OCI-LY1 (cell line): Measurements from ENCODE around the gene FAM168A.
A peak's percentile ranks its signal among the peaks of the same experiment; 100 is the strongest.

Source experiments
- H2AFZ ChIP-seq: fragments of 200-600 bp; sonication (generic), shearing (Covaris generic); 2 replicates; pipeline ENCODE4 v1.6.0; 2014; ENCODE audit warnings: antibody characterized with exemption, mild to moderate bottlenecking, low read length
- H3F3A ChIP-seq: fragments of 200-600 bp; sonication (generic), shearing (Covaris generic); 2 replicates; pipeline ENCODE4 v1.6.0; 2014; ENCODE audit warnings: mild to moderate bottlenecking, antibody characterized with exemption, low read length, moderate library complexity; ENCODE audit not compliant: insufficient read depth
- H3K27ac ChIP-seq: fragments of 200-600 bp; sonication (generic); 2 replicates; pipeline ENCODE4 v1.5.1; 2014; ENCODE audit warnings: low read length, mixed run types, mild to moderate bottlenecking, low read depth; ENCODE audit not compliant: poor library complexity, severe bottlenecking
- H3K27me3 ChIP-seq: fragments of 200-600 bp; sonication (generic); 2 replicates; pipeline ENCODE4 v1.6.0; 2014; ENCODE audit warnings: antibody characterized with exemption, mild to moderate bottlenecking, low read length, moderate library complexity; ENCODE audit not compliant: insufficient read depth
- H3K36me3 ChIP-seq: fragments of 200-600 bp; sonication (generic); 2 replicates; pipeline ENCODE4 v1.6.1; 2014; ENCODE audit warnings: mild to moderate bottlenecking, antibody characterized with exemption, low read length, moderate library complexity, mixed read lengths; ENCODE audit not compliant: insufficient read depth
- H3K4me1 ChIP-seq: fragments of 200-600 bp; sonication (generic); 2 replicates; pipeline ENCODE4 v1.5.1; 2014; ENCODE audit warnings: mild to moderate bottlenecking, low read length, moderate library complexity; ENCODE audit not compliant: insufficient read depth, severe bottlenecking
- H3K4me2 ChIP-seq: fragments of 200-600 bp; sonication (generic), shearing (Covaris generic); 2 replicates; pipeline ENCODE4 v1.6.1; 2014; ENCODE audit warnings: low read length
- H3K4me3 ChIP-seq: fragments of 200-600 bp; sonication (generic); 2 replicates; pipeline ENCODE4 v1.5.1; 2014; ENCODE audit warnings: low read length, low read depth, mild to moderate bottlenecking, mixed read lengths; ENCODE audit not compliant: poor library complexity, severe bottlenecking
- H3K79me2 ChIP-seq: fragments of 200-600 bp; shearing (Covaris generic); 2 replicates; pipeline ENCODE4 v1.6.1; 2016; ENCODE audit warnings: mixed run types, low read length, mixed read lengths; ENCODE audit not compliant: insufficient read depth
- H3K9ac ChIP-seq: fragments of 200-600 bp; sonication (generic), shearing (Covaris generic); 2 replicates; pipeline ENCODE4 v1.6.1; 2014; ENCODE audit warnings: mild to moderate bottlenecking, low read length, mixed read lengths
- H3K9me2 ChIP-seq: fragments of 200-600 bp; sonication (generic), shearing (Covaris generic); 2 replicates; pipeline ENCODE4 v1.6.1; 2014; ENCODE audit warnings: low read depth, mild to moderate bottlenecking, low read length, mixed read lengths
- H3K9me3 ChIP-seq: fragments of 200-600 bp; shearing (Covaris generic); 2 replicates; pipeline ENCODE4 v1.6.1; 2014; ENCODE audit warnings: low read length, mixed read lengths
- H4K20me1 ChIP-seq: fragments of 200-600 bp; sonication (generic), shearing (Covaris generic); 2 replicates; pipeline ENCODE4 v1.6.0; 2016; ENCODE audit warnings: mild to moderate bottlenecking, low read length; ENCODE audit not compliant: insufficient read depth
- EZH2 ChIP-seq: fragments of 200-600 bp; sonication (generic), shearing (Covaris generic); IDR thresholded peaks from 2 replicates; pipeline ENCODE4 v1.8.0; 2017; ENCODE audit warnings: borderline replicate concordance, mixed run types, mild to moderate bottlenecking, antibody characterized with exemption, low read length, moderate library complexity, mixed read lengths
- TF ChIP-seq, protein P1 (sequence below): fragments of 200-600 bp; sonication (generic), shearing (Covaris generic); IDR thresholded peaks from 2 replicates; pipeline ENCODE4 v1.5.1; 2017; ENCODE audit warnings: mild to moderate bottlenecking, antibody characterized with exemption, low read length, moderate library complexity, mixed read lengths

Gene FAM168A

DNA sequence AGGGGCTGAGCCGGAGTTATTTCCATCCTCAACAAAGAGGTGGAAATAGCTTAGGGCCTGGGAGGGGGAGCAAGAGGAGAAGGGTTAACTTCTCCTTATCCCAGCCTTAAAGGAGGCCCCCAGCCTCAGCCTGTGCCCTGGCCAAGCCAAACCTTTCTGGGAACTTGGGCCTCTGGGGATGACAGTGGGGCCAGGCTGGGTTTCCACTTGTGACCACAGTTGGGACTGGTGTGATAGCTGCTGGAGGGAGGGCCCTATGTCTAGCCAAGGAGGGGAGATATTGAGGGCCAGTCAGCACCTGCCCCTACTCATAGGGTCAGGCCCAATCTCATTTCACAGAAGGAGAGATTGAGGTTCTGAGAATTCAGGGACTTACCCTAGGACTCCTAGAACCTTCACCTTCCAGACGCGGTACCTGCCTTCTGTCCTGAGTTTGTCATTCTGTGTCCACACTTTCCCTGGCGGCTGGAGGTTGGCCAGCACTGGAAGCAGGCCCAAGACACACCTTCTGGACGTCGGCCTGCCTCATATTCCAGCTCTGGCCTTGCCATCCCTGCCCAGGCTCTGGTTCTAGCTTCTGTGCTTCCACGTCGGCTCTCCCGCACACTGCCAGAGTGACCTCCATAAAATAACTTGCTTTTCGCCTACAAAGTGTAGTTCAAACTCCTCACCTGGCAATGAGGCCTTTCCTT lies 218.6 kb downstream of the FAM168A start:
- peak overlapping the region; percentile 78; the same call in 1 of the 2 replicates for H3K4me2 ChIP-seq
- H3K36me3 ChIP-seq, result peaks cover 3% of the 10 kb centered on the region; the same call in 1 of the 2 replicates
- H4K20me1 ChIP-seq, result no peaks in the 10 kb centered on the region
- H3K9me3 ChIP-seq, result no peaks in the 10 kb centered on the region
- no peak overlapping the region for H3K4me3 ChIP-seq
- H3K27ac ChIP-seq, result peak overlapping the region; percentile 13
- H3F3A ChIP-seq, result no peaks in the 10 kb centered on the region
- no peak for TF ChIP-seq EZH2
- TF ChIP-seq, protein P1, sequence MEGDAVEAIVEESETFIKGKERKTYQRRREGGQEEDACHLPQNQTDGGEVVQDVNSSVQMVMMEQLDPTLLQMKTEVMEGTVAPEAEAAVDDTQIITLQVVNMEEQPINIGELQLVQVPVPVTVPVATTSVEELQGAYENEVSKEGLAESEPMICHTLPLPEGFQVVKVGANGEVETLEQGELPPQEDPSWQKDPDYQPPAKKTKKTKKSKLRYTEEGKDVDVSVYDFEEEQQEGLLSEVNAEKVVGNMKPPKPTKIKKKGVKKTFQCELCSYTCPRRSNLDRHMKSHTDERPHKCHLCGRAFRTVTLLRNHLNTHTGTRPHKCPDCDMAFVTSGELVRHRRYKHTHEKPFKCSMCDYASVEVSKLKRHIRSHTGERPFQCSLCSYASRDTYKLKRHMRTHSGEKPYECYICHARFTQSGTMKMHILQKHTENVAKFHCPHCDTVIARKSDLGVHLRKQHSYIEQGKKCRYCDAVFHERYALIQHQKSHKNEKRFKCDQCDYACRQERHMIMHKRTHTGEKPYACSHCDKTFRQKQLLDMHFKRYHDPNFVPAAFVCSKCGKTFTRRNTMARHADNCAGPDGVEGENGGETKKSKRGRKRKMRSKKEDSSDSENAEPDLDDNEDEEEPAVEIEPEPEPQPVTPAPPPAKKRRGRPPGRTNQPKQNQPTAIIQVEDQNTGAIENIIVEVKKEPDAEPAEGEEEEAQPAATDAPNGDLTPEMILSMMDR, result no peak
- no peaks in the 10 kb centered on the region for H3K27me3 ChIP-seq
- H3K9ac ChIP-seq, result no peak overlapping the region
- H2AFZ ChIP-seq, result no peak overlapping the region
- H3K4me1 ChIP-seq, result peaks cover 78% of the 10 kb centered on the region
- no peaks in the 10 kb centered on the region for H3K9me2 ChIP-seq
- H3K79me2 ChIP-seq, result peaks cover 13% of the 10 kb centered on the region; the same call in 1 of the 2 replicates

DNA sequence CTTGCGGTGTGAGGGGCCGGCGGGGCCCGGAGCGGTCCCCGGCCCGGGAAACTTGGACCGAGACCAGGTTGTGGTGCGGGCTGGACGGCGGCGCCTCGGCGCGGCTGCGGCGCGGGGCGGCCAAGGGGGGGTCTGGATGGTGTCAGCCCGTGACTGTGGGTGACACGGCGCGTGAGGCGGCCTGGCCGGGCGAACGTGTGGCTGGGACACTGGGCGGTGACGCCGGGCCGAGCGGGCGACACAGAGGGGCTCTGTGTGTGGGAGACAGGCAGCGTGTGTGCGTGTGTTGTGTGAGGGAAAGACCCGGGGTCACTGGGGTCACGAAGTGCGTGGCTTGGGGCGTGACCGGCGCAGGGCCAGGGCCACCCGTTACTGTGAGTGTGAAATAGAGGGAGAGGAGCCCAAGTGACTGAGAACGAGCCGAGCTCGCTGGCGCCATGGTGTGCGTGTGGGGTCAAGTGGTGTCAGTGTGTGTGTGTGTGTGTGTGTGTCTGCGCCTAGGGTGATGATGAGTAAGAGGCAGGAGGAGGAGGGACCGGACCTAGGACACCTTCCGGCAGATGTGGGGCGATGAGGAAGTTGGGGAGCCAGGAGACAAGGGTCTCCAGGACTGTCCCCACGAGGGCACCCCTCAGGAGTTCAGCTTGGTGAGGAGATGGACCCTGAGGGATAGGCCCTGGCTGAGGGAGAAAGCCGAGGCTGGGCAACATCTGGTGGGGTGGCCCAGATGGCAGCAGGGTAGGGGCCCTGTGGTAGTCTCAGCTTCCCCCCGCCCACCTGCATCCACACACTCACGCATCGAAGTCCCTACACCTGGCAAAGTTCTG lies 220.9 kb downstream of the FAM168A start:
- Histone ChIP-seq H3K4me3 (peak overlapping the region; percentile 95), H3K79me2 (peaks cover 13% of the 10 kb centered on the region; the same call in 1 of the 2 replicates), H3K27me3 (no peaks in the 10 kb centered on the region), H3K9me3 (no peaks in the 10 kb centered on the region), H3K36me3 (peaks cover 3% of the 10 kb centered on the region; the same call in 1 of the 2 replicates), H3K9me2 (no peaks in the 10 kb centered on the region), H3K9ac (peak overlapping the region; percentile 93), H3K4me1 (peaks cover 55% of the 10 kb centered on the region), H3F3A (no peaks in the 10 kb centered on the region), H2AFZ (no peak overlapping the region), H3K4me2 (peak overlapping the region; percentile 78), H3K27ac (peak overlapping the region; percentile 31), H4K20me1 (no peaks in the 10 kb centered on the region)
- TF ChIP-seq EZH2, result no peak
- TF ChIP-seq, protein P1, result no peak

- Histone ChIP-seq H3K9me3 (no peaks in the 10 kb centered on the region), H3K9ac (peak within 1 kb of the TSS; percentile 93), H3K4me3 (peak within 1 kb of the TSS; percentile 95), H2AFZ (no peak within 1 kb of the TSS), H3K36me3 (peaks cover 3% of the 10 kb centered on the region; the same call in 1 of the 2 replicates), H4K20me1 (no peaks in the 10 kb centered on the region), H3K4me1 (peaks cover 47% of the 10 kb centered on the region), H3K79me2 (peaks cover 13% of the 10 kb centered on the region; the same call in 1 of the 2 replicates), H3K27ac (peak within 1 kb of the TSS; percentile 31), H3F3A (no peaks in the 10 kb centered on the region), H3K9me2 (no peaks in the 10 kb centered on the region), H3K27me3 (no peaks in the 10 kb centered on the region), H3K4me2 (peak within 1 kb of the TSS; percentile 78)
- no peak for TF ChIP-seq EZH2
- TF ChIP-seq, protein P1, result peak; percentile 78
Observed at GRCh38 chr11:73376160-73376802, 221.6 kb downstream of the FAM168A start, which contains the start of gene RELT. TSS of gene RELT (plus strand) at chr11:73376399. CDS start at chr11:73389137, 12,738 bp downstream.
